CD8-positive, alpha-beta memory T cell (primary cell): ENCODE measurements around the gene NT5C2. TPM values are rescaled to one million over a fixed set of nuclear protein-coding genes. Genes with fewer than 3 reads are reported as not detected.
"Not testable (repeated sequence)": the region's sequence is repeated elsewhere in the genome, so short reads cannot be mapped to it uniquely, and the experiment has no call there.

Experiments used
- CTCF ChIA-PET: fragments of 350-600 bp; sonication (Branson Sonifier 250); formaldehyde crosslinking; loops from one replicate; lab custom pipeline; 2021; ENCODE audit warnings: antibody characterized with exemption; lab: Charles Lee
- POLR2A ChIA-PET: fragments of 350-600 bp; sonication (Branson Sonifier 250); formaldehyde crosslinking; loops from one replicate; lab custom pipeline; 2021; ENCODE audit warnings: antibody characterized with exemption; lab: Charles Lee
- DNase-seq, 5 donors: peaks; one replicate each; pipeline versions ENCODE4 v3.0.0 to v3.0.0-alpha.2; 2020 to 2022; ENCODE audit warnings: mixed read lengths in 1 of 5
- H3K27ac ChIP-seq: one replicate; pipeline ENCODE4 v1.7.0; 2013; ENCODE audit warnings: low read depth, mild to moderate bottlenecking, low read length, moderate library complexity
- H3K27me3 ChIP-seq: 2 replicates; pipeline ENCODE4 v1.7.0; 2013; ENCODE audit warnings: low read length, mild to moderate bottlenecking; ENCODE audit not compliant: insufficient read depth, poor library complexity, severe bottlenecking
- H3K36me3 ChIP-seq: 2 replicates; pipeline ENCODE4 v1.7.0; 2013; ENCODE audit warnings: mild to moderate bottlenecking, low read length, moderate library complexity; ENCODE audit not compliant: insufficient read depth
- H3K4me1 ChIP-seq: 2 replicates; pipeline ENCODE4 v1.7.0; 2013; ENCODE audit warnings: mild to moderate bottlenecking, low read length, moderate library complexity; ENCODE audit not compliant: insufficient read depth
- H3K4me3 ChIP-seq: 2 replicates; pipeline ENCODE4 v1.7.0; 2013; ENCODE audit warnings: mild to moderate bottlenecking, low read length
- H3K9me3 ChIP-seq: 2 replicates; pipeline ENCODE4 v1.7.0; 2013; ENCODE audit warnings: mild to moderate bottlenecking, low read length
- H3K27ac Mint-ChIP-seq, 8 donors: one replicate each; pipeline ENCODE4 v1.8.0; 2020 to 2021; ENCODE audit warnings: mixed read lengths in 8 of 8, mild to moderate bottlenecking in 6 of 8, inconsistent platforms in 3 of 8, moderate library complexity in 3 of 8
- H3K27me3 Mint-ChIP-seq, 2 donors: one replicate each; pipeline ENCODE4 v1.8.0; 2020 to 2021; ENCODE audit warnings: mixed read lengths in 2 of 2, mild to moderate bottlenecking in 1 of 2, moderate library complexity in 1 of 2
- H3K36me3 Mint-ChIP-seq, 3 donors: one replicate each; pipeline ENCODE4 v1.8.0; 2020 to 2021; ENCODE audit warnings: mixed read lengths in 3 of 3, inconsistent platforms in 1 of 3, mild to moderate bottlenecking in 1 of 3
- H3K4me1 Mint-ChIP-seq, 3 donors: one replicate each; pipeline ENCODE4 v1.8.0; 2020 to 2021; ENCODE audit warnings: mixed read lengths in 3 of 3, inconsistent platforms in 1 of 3, mild to moderate bottlenecking in 1 of 3
- H3K4me3 Mint-ChIP-seq, 7 donors: one replicate each; pipeline ENCODE4 v1.8.0; 2020 to 2021; ENCODE audit warnings: mixed read lengths in 7 of 7, mild to moderate bottlenecking in 6 of 7, moderate library complexity in 4 of 7, inconsistent platforms in 2 of 7
- H3K9me3 Mint-ChIP-seq, 5 donors: one replicate each; pipeline ENCODE4 v1.8.0; 2020 to 2022; ENCODE audit warnings: mixed read lengths in 5 of 5, mild to moderate bottlenecking in 3 of 5, moderate library complexity in 2 of 5, inconsistent platforms in 1 of 5
- polyA plus RNA-seq: library from polyadenylated mRNA; unstranded; fragments of 300-500 nt; fragmentation: Illumina TruSeq; gene quantifications from one replicate; pipeline ENCODE4 v1.2.3, GENCODE V29; 2021
- total RNA-seq, 2 experiments: library from RNA; stranded (reverse); gene quantifications; one replicate each; pipeline ENCODE4 v1.2.3, GENCODE V29; 2021

Gene NT5C2
- total and polyA plus RNA-seq, 3 experiments from 2014 or later = 45.9 to 59.8 (median 49.7) TPM

DNA sequence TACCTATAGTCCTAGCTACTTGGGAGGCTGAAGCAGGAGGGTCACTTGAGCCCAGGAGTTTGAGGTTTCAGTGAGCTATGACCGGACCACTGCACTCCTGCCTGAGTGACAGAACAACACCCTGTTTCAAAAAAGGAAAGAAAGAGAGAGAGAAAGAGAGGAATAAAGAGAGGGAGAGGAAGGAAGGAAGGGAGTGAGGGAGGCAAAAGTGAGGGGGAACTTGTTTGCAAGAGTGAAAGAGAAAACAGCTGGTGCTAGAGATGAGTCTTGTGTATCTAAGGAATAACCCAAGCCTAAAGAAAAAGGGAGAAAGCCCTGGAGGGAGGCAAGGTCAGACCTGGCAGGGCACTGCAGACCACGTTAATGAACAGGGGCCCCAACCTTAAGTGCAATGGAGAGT is 4.8 kb upstream of the NT5C2 start:
- Histone ChIP-seq H3K27ac (no peak overlapping the region), H3K27me3 (no peaks in the 10 kb centered on the region), H3K36me3 (no peaks in the 10 kb centered on the region), H3K4me1 (peaks cover 4% of the 10 kb centered on the region), H3K4me3 (no peak overlapping the region), H3K9me3 (no peaks in the 10 kb centered on the region)
- Mint-ChIP-seq H3K27ac (no peak overlapping the region), H3K27me3 (no peaks in the 10 kb centered on the region), H3K4me1 (peaks cover 8 to 10% (median 9%) of the 10 kb centered on the region in 3 donors), H3K4me3 (no peak overlapping the region), H3K9me3 (no peaks in the 10 kb centered on the region), H3K36me3 (peaks cover 0 to 3% (median 0%) of the 10 kb centered on the region in 3 donors)
- no peak for DNase-seq
- ChIA-PET CTCF (no interaction called here), POLR2A (no interaction called here)

DNA sequence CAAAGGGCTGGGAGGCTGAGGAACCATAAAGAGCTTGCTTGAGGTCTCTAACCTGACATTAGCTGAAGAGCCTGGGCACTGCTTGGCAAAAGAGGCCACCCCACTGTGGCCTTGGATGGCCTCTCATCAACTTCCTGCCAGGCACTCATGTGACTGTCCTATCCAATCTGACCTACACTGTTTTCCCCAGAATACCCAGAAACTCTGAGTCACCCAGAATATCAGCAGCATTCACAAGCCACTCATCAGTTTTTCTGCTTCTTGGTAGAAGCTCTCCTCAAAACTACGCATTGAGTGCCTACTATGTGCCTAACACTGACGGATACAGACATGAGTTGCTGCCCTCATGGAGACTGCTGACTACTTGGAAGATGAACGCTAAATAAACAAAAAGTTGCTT is 4.1 kb upstream of the NT5C2 start:
- Mint-ChIP-seq H3K36me3 (peaks cover 0 to 6% (median 0%) of the 10 kb centered on the region in 3 donors), H3K9me3 (no peaks in the 10 kb centered on the region), H3K27ac (no peak overlapping the region), H3K4me1 (peaks cover 8 to 13% (median 10%) of the 10 kb centered on the region in 3 donors), H3K4me3 (peak overlapping the region in 1 of 7 donors; percentile 41), H3K27me3 (no peaks in the 10 kb centered on the region)
- H3K4me3 ChIP-seq = no peak overlapping the region
- no peak for DNase-seq
- ChIA-PET CTCF (no interaction called here), POLR2A (no interaction called here)
- no peaks in the 10 kb centered on the region for H3K27me3 ChIP-seq
- no peaks in the 10 kb centered on the region for H3K9me3 ChIP-seq
- H3K36me3 ChIP-seq = no peaks in the 10 kb centered on the region
- H3K4me1 ChIP-seq = peaks cover 4% of the 10 kb centered on the region
- H3K27ac ChIP-seq = peak overlapping the region; percentile 16

GRCh38 chr10:103196516-103196915 is 3.4 kb upstream of the NT5C2 start:
- H3K4me3 Mint-ChIP-seq = no peak overlapping the region
- POLR2A ChIA-PET = no interaction called here

GRCh38 chr10:103193820-103194529 is 903 bp upstream of the NT5C2 start:
- H3K27ac ChIP-seq = no peak overlapping the region
- Mint-ChIP-seq H3K36me3 (peaks cover 0 to 11% (median 0%) of the 10 kb centered on the region in 3 donors), H3K9me3 (no peaks in the 10 kb centered on the region), H3K4me1 (peaks cover 28 to 38% (median 34%) of the 10 kb centered on the region in 3 donors), H3K27me3 (no peaks in the 10 kb centered on the region), H3K4me3 (peak overlapping the region; percentile 88 to 99 (median 93)), H3K27ac (peak overlapping the region in 7 of 8 donors; percentile 83 to 94 (median 88))
- H3K4me1 ChIP-seq = peaks cover 26% of the 10 kb centered on the region
- H3K27me3 ChIP-seq = no peaks in the 10 kb centered on the region
- no peak for DNase-seq
- no peaks in the 10 kb centered on the region for H3K36me3 ChIP-seq
- no peaks in the 10 kb centered on the region for H3K9me3 ChIP-seq
- ChIA-PET POLR2A (no interaction called here), CTCF (interaction anchor here (1.9 kb wide), 1 partner anchor 50 kb away, joined by 6 read pairs; no protein-coding TSS in a partner anchor)
- H3K4me3 ChIP-seq = no peak overlapping the region

More at GRCh38 chr10:103196516-103196915, 3.4 kb upstream of the NT5C2 start:
- Histone ChIP-seq H3K36me3 (no peaks in the 10 kb centered on the region), H3K27me3 (no peaks in the 10 kb centered on the region), H3K4me3 (no peak overlapping the region), H3K4me1 (peaks cover 10% of the 10 kb centered on the region), H3K27ac (peak overlapping the region; percentile 16), H3K9me3 (no peaks in the 10 kb centered on the region)
- Mint-ChIP-seq H3K4me1 (peaks cover 14 to 20% (median 16%) of the 10 kb centered on the region in 3 donors), H3K27me3 (no peaks in the 10 kb centered on the region), H3K27ac (no peak overlapping the region), H3K36me3 (peaks cover 0 to 7% (median 0%) of the 10 kb centered on the region in 3 donors), H3K9me3 (no peaks in the 10 kb centered on the region)
- CTCF ChIA-PET = no interaction called here
- no peak for DNase-seq

DNA sequence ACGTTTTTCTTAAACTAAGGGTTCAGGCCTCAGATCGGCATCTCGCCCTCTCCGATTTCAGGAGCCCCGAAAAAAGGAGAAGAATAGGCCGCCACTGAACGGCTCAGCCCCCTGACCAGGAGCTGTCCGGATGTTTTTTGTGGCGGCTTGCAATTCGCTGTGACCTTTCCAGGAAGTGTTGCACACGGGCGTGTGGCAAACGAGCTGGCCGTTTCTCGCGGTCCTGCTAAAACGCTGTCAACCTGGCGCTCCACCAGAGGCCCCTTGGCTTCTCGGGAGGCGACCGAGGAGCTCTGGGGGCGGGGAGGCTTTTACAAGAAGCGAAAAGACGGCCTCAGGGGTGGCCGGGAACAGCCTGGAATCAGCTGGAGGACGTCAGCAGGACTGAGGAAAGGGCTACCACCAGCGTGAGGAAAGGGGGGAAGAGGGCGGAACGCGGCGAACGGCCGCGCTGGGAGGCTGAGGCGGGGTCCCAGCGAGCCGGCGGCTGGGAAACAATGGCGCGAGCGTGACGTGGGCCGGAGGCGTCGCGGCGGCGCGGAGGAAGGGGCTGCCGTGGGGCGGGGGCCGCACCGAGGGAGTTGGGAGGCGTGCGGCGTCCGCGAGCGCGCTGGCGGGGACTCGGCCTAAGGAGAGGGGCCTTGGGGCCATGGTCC is 493 bp downstream of the NT5C2 start:
- Histone ChIP-seq H3K27me3 (no peaks in the 10 kb centered on the region), H3K36me3 (no peaks in the 10 kb centered on the region), H3K4me1 (peaks cover 26% of the 10 kb centered on the region), H3K4me3 (peak overlapping the region; percentile 97), H3K27ac (peak overlapping the region; percentile 86), H3K9me3 (no peaks in the 10 kb centered on the region)
- H3K9me3 Mint-ChIP-seq = no peaks in the 10 kb centered on the region
- H3K36me3 Mint-ChIP-seq = peaks cover 0 to 19% (median 0%) of the 10 kb centered on the region in 3 donors
- H3K27ac Mint-ChIP-seq = peak overlapping the region; percentile 83 to 100 (median 95)
- POLR2A ChIA-PET = interaction anchor here (0.6 to 2.3 kb wide), 2 partner anchors 33 to 274 kb away, joined by 3 to 12 read pairs; partner anchors contain the start of gene CNNM2
- CTCF ChIA-PET = interaction anchor here (1.3 to 1.9 kb wide), 3 partner anchors 15 to 275 kb away, joined by 3 to 6 read pairs (median 6); partner anchors contain the start of gene CNNM2
- peak overlapping the region; percentile 96 to 99 (median 98) for H3K4me3 Mint-ChIP-seq
- peaks cover 37 to 52% (median 47%) of the 10 kb centered on the region in 3 donors for H3K4me1 Mint-ChIP-seq
- H3K27me3 Mint-ChIP-seq = no peaks in the 10 kb centered on the region
- DNase-seq = peak; percentile 32 to 69 (median 49)

DNA sequence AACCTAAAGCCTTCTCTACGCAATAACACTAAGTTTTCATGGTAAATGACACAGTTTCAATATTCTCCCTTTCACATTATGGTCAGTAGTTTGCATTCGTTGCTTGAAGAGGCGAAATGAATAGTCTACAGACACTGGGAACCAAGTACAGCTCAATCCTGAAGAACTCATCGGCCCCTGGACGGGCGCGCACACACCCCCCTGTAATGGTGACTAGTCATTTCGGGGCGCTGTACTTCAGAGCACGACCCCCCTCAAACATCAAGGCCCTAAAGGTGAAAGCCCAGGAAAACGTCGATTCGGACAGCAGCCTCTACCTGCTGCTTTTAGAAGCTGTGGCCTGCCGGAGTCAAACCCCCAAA is 1.0 kb downstream of the NT5C2 start:
- Mint-ChIP-seq H3K27me3 (no peaks in the 10 kb centered on the region), H3K27ac (peak overlapping the region; percentile 83 to 100 (median 95)), H3K9me3 (no peaks in the 10 kb centered on the region), H3K36me3 (peaks cover 0 to 19% (median 0%) of the 10 kb centered on the region in 3 donors), H3K4me3 (peak overlapping the region; percentile 96 to 99 (median 98)), H3K4me1 (peaks cover 38 to 52% (median 49%) of the 10 kb centered on the region in 3 donors)
- Histone ChIP-seq H3K4me1 (peaks cover 26% of the 10 kb centered on the region), H3K4me3 (peak overlapping the region; percentile 97), H3K27me3 (no peaks in the 10 kb centered on the region), H3K27ac (peak overlapping the region; percentile 86), H3K36me3 (no peaks in the 10 kb centered on the region), H3K9me3 (no peaks in the 10 kb centered on the region)
- DNase-seq = peak in 1 of 5 donors; percentile 4
- ChIA-PET CTCF (interaction anchor here (1.3 to 1.9 kb wide), 3 partner anchors 14 to 274 kb away, joined by 3 to 6 read pairs (median 6); partner anchors contain the start of gene CNNM2), POLR2A (interaction anchor here (0.6 to 2.3 kb wide), 2 partner anchors 274 to 1221 kb away, joined by 9 to 12 read pairs; partner anchors contain the start of gene CNNM2)

GRCh38 chr10:103191198-103191597 is 1.9 kb downstream of the NT5C2 start:
- H3K4me3 ChIP-seq = peak overlapping the region; percentile 97
- ChIA-PET POLR2A (interaction anchor here (0.6 to 2.3 kb wide), 3 partner anchors 273 to 1221 kb away, joined by 5 to 12 read pairs (median 9); partner anchors contain the start of gene CNNM2), CTCF (interaction anchor here (1.9 kb wide), 1 partner anchor 13 kb away, joined by 6 read pairs; no protein-coding TSS in a partner anchor)

More at GRCh38 chr10:103191198-103191597, 1.9 kb downstream of the NT5C2 start:
- not testable (repeated sequence) for H3K27me3 ChIP-seq, H3K27me3 Mint-ChIP-seq, H3K9me3 ChIP-seq, H3K36me3 ChIP-seq, H3K27ac ChIP-seq, H3K9me3 Mint-ChIP-seq, DNase-seq
- H3K4me1 Mint-ChIP-seq = peaks cover 41 to 57% (median 57%) of the 10 kb centered on the region in 3 donors
- peak overlapping the region in 3 of 8 donors; percentile 83 to 97 (median 95) for H3K27ac Mint-ChIP-seq
- H3K4me1 ChIP-seq = peaks cover 27% of the 10 kb centered on the region
- H3K4me3 Mint-ChIP-seq = peak overlapping the region; percentile 96 to 99 (median 98)
- peaks cover 0 to 19% (median 0%) of the 10 kb centered on the region in 3 donors for H3K36me3 Mint-ChIP-seq
